Smooth muscle cell (in vitro differentiated cells): ENCODE results near the gene LUM. TPM values are rescaled to one million over a fixed set of nuclear protein-coding genes. Genes with fewer than 3 reads are reported as not detected.

Experiments used
- DNase-seq: peaks from one replicate; lab custom pipeline; 2025; ENCODE audit not compliant: unreplicated experiment; lab: John Stamatoyannopoulos, UW
- H2AFZ ChIP-seq: fragments of 200-600 bp; sonication (generic); 2 replicates; pipeline ENCODE4 v1.6.0; 2016; ENCODE audit warnings: antibody characterized with exemption, low read depth, mild to moderate bottlenecking
- H3F3A ChIP-seq: fragments of 200-600 bp; sonication (generic); 2 replicates; pipeline ENCODE4 v1.6.0; 2017; ENCODE audit warnings: antibody characterized with exemption, low read depth
- H3K27ac ChIP-seq: fragments of 200-600 bp; sonication (generic); 2 replicates; pipeline ENCODE4 v1.5.1; 2016; ENCODE audit warnings: low read depth, mild to moderate bottlenecking
- H3K27me3 ChIP-seq: fragments of 200-600 bp; sonication (generic); 2 replicates; pipeline ENCODE4 v1.6.1; 2016; ENCODE audit warnings: low read depth, mild to moderate bottlenecking
- H3K36me3 ChIP-seq: fragments of 200-600 bp; sonication (generic); 2 replicates; pipeline ENCODE4 v1.5.1; 2016; ENCODE audit warnings: low read depth
- H3K4me1 ChIP-seq: fragments of 200-600 bp; sonication (generic); 2 replicates; pipeline ENCODE4 v1.5.1; 2016; ENCODE audit warnings: low read depth
- H3K4me2 ChIP-seq: fragments of 200-600 bp; sonication (generic); 2 replicates; pipeline ENCODE4 v1.6.0; 2016; ENCODE audit warnings: mild to moderate bottlenecking
- H3K4me3 ChIP-seq: fragments of 200-600 bp; sonication (generic); 2 replicates; pipeline ENCODE4 v1.5.1; 2016; ENCODE audit warnings: mild to moderate bottlenecking
- H3K79me2 ChIP-seq: fragments of 200-600 bp; sonication (generic); 2 replicates; pipeline ENCODE4 v1.6.0; 2016; ENCODE audit warnings: low read depth, mild to moderate bottlenecking
- H3K9ac ChIP-seq: fragments of 200-600 bp; sonication (generic); 2 replicates; pipeline ENCODE4 v1.6.0; 2016; ENCODE audit warnings: low read depth
- H3K9me3 ChIP-seq: fragments of 200-600 bp; sonication (generic); replicated peaks from 2 replicates; pipeline ENCODE4 v1.5.1; 2016; ENCODE audit warnings: low read depth
- H4K20me1 ChIP-seq: fragments of 200-600 bp; sonication (generic); 2 replicates; pipeline ENCODE4 v1.6.0; 2016; ENCODE audit warnings: low read depth
- WGBS: methylation state at CpG from one replicate; pipeline ENCODE4 v1.1.7; 2016; ENCODE audit warnings: low lambda C conversion rate; 5-methylcytosine and 5-hydroxymethylcytosine counted together
- polyA plus RNA-seq: library from polyadenylated mRNA; unstranded; fragments of >200 nt; fragmentation: Nextera tagmentation; extraction: Ambion mirVana; gene quantifications from 2 replicates; pipeline ENCODE4 v1.2.1, GENCODE V29; 2016
- total RNA-seq: library from RNA; depleted of rRNA; stranded (reverse); fragments of >200 nt; gene quantifications from 2 replicates; pipeline ENCODE4 v1.2.3, GENCODE V29; 2014
- TF ChIP-seq, protein P1 (sequence below): fragments of 200-600 bp; sonication (generic); IDR thresholded peaks from 2 replicates; pipeline ENCODE4 v1.5.1; 2017; ENCODE audit warnings: borderline replicate concordance, mild to moderate bottlenecking, antibody characterized with exemption; ENCODE audit not compliant: insufficient read depth, poor library complexity, severe bottlenecking

LUM gene
- total and polyA plus RNA-seq, 2 experiments from 2014 or later = 5,541 to 7,849 TPM

GRCh38 chr12:91109148-91109564 is 2.1 kb downstream of the LUM start:
- peak overlapping the region; percentile 94 for H3K9ac ChIP-seq
- H3K4me1 ChIP-seq = peaks cover 4% of the 10 kb centered on the region
- H3K36me3 ChIP-seq = peaks cover under 1% of the 10 kb centered on the region
- TF ChIP-seq, protein P1, sequence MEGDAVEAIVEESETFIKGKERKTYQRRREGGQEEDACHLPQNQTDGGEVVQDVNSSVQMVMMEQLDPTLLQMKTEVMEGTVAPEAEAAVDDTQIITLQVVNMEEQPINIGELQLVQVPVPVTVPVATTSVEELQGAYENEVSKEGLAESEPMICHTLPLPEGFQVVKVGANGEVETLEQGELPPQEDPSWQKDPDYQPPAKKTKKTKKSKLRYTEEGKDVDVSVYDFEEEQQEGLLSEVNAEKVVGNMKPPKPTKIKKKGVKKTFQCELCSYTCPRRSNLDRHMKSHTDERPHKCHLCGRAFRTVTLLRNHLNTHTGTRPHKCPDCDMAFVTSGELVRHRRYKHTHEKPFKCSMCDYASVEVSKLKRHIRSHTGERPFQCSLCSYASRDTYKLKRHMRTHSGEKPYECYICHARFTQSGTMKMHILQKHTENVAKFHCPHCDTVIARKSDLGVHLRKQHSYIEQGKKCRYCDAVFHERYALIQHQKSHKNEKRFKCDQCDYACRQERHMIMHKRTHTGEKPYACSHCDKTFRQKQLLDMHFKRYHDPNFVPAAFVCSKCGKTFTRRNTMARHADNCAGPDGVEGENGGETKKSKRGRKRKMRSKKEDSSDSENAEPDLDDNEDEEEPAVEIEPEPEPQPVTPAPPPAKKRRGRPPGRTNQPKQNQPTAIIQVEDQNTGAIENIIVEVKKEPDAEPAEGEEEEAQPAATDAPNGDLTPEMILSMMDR = peak; percentile 93
- peaks cover 46% of the 10 kb centered on the region for H3F3A ChIP-seq
- H3K79me2 ChIP-seq = peaks cover 76% of the 10 kb centered on the region
- H3K4me2 ChIP-seq = peak overlapping the region; percentile 89
- H3K9me3 ChIP-seq = no peaks in the 10 kb centered on the region
- no peaks in the 10 kb centered on the region for H4K20me1 ChIP-seq
- H3K27me3 ChIP-seq = no peaks in the 10 kb centered on the region
- H2AFZ ChIP-seq = no peak overlapping the region
- H3K4me3 ChIP-seq = peak overlapping the region; percentile 80
- H3K27ac ChIP-seq = peak overlapping the region; percentile 98
- DNase-seq = peak; percentile 37
- WGBS = 3% methylated on average over 7 of the region's 7 CpGs

DNA sequence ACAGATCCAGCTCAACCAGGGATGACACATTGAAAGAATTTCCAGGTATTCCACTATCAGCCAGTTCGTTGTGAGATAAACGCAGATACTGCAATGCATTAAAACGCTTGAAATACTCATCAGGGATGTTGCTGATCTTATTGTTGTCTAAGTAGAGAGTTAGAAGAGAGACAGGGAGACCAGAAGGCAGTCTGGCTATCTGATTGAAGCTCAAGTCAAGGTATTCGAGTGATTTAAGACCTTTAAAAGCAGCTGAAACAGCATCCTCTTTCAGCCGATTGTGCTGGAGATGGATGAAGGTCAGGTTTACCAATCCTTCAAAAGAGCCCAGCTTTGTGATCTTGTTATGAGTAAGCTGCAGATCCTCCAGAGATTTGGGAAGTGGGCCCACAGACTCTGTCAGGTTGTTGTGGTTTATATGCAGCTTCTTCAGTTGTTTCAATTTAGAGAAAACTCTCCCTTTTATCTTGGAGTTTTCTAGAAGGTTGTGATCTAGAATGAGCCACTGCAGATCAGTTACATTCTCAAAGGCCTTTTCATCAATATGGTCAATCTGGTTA is 3.0 kb downstream of the LUM start:
- no peak overlapping the region for H2AFZ ChIP-seq
- H3K27ac ChIP-seq = peak overlapping the region; percentile 98
- 33% methylated on average over 5 of the region's 5 CpGs for WGBS
- TF ChIP-seq, protein P1 = no peak
- peaks cover 8% of the 10 kb centered on the region for H3K36me3 ChIP-seq
- H3K9ac ChIP-seq = peak overlapping the region; percentile 33
- peaks cover 10% of the 10 kb centered on the region for H3K4me1 ChIP-seq
- peaks cover 85% of the 10 kb centered on the region for H3K79me2 ChIP-seq
- peak overlapping the region; percentile 89 for H3K4me2 ChIP-seq
- H3F3A ChIP-seq = peaks cover 54% of the 10 kb centered on the region
- no peaks in the 10 kb centered on the region for H4K20me1 ChIP-seq
- no peak for DNase-seq
- no peaks in the 10 kb centered on the region for H3K9me3 ChIP-seq
- H3K27me3 ChIP-seq = no peaks in the 10 kb centered on the region
- H3K4me3 ChIP-seq = peak overlapping the region; percentile 80

GRCh38 chr12:91106283-91106682 is 5.0 kb downstream of the LUM start:
- peak overlapping the region; percentile 98 for H3K27ac ChIP-seq
- no peaks in the 10 kb centered on the region for H4K20me1 ChIP-seq
- H3K9ac ChIP-seq = peak overlapping the region; percentile 24
- peaks cover 86% of the 10 kb centered on the region for H3K79me2 ChIP-seq
- no peak overlapping the region for H2AFZ ChIP-seq
- H3K9me3 ChIP-seq = no peaks in the 10 kb centered on the region
- peaks cover 8% of the 10 kb centered on the region for H3K36me3 ChIP-seq
- H3K27me3 ChIP-seq = no peaks in the 10 kb centered on the region
- TF ChIP-seq, protein P1 = no peak
- no peak for DNase-seq
- peaks cover 62% of the 10 kb centered on the region for H3F3A ChIP-seq
- H3K4me2 ChIP-seq = peak overlapping the region; percentile 89
- peak overlapping the region; percentile 80 for H3K4me3 ChIP-seq
- H3K4me1 ChIP-seq = peaks cover 29% of the 10 kb centered on the region

DNA sequence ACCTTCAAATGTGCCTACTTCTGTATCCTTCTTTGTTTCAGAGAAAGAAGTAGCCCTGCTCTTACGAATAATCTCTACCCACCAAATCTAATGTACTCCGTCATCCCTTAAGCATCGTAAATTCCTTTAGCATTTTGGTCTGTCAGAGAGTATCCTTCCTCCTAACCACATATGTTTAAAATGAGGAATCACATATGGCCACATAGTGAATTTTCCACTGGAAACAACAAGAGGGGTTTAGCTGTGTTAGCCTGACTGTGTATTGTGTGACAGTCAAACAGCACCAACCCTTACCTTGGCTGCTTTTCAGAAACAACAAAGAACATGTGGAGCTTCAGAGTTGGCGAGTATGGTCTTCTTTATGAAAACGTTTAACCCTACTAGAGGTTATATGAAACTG is 5.5 kb downstream of the LUM start:
- peak overlapping the region; percentile 24 for H3K9ac ChIP-seq
- peaks cover 34% of the 10 kb centered on the region for H3K4me1 ChIP-seq
- no peaks in the 10 kb centered on the region for H3K9me3 ChIP-seq
- WGBS = 24% methylated on average over 5 of the region's 5 CpGs
- peak overlapping the region; percentile 80 for H3K4me3 ChIP-seq
- peak overlapping the region; percentile 98 for H3K27ac ChIP-seq
- H4K20me1 ChIP-seq = no peaks in the 10 kb centered on the region
- TF ChIP-seq, protein P1 = no peak
- peaks cover 82% of the 10 kb centered on the region for H3K79me2 ChIP-seq
- peaks cover 8% of the 10 kb centered on the region for H3K36me3 ChIP-seq
- H2AFZ ChIP-seq = no peak overlapping the region
- H3F3A ChIP-seq = peaks cover 67% of the 10 kb centered on the region
- H3K4me2 ChIP-seq = peak overlapping the region; percentile 89
- no peaks in the 10 kb centered on the region for H3K27me3 ChIP-seq
- no peak for DNase-seq
